Measurements from ENCODE around the gene OGFOD2. TPM values are rescaled to one million over a fixed set of nuclear protein-coding genes. Genes with fewer than 3 reads are reported as not detected.

The OGFOD2 gene
- total RNA-seq, 2 donors from 2014 or later = 26.3 to 27.6 TPM

DNA sequence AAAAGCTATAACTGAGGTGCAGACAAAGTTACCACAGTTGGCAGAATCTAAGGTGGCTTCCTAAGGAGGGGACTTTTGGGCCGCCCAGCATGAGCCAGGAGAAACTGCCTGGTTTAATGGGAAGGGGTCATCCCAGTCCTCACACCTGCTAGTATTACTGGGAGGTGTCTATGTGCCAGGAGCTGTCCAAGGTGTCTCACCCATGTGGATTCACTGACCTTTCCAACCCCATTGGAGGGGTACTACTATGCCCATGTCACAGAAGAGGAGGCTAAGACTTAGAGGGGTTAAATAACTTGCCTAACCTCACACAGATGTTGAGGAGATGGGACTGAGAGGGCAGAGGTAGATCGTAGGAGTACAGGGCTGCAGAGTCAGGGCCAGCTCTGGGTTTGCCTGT lies 19.0 kb upstream of the OGFOD2 start:
- no peaks in the 10 kb centered on the region for H3K4me1 ChIP-seq (replicated peaks)
- no peak overlapping the region for H3K27ac ChIP-seq
- no peaks in the 10 kb centered on the region for H3K36me3 ChIP-seq
- no peaks in the 10 kb centered on the region for H3K9me3 ChIP-seq
- no peak overlapping the region for H3K4me3 ChIP-seq
- intact Hi-C loops (cut with DNase I) = no loop called here
- DNase-seq (ENCODE audit: low spot score) = no peak
- TF ChIP-seq POLR2AphosphoS5 (IDR thresholded peaks at IDR 0.05) = no peak
- no peak for TF ChIP-seq POLR2A (IDR thresholded peaks at IDR 0.05)
- TF ChIP-seq, protein P1, sequence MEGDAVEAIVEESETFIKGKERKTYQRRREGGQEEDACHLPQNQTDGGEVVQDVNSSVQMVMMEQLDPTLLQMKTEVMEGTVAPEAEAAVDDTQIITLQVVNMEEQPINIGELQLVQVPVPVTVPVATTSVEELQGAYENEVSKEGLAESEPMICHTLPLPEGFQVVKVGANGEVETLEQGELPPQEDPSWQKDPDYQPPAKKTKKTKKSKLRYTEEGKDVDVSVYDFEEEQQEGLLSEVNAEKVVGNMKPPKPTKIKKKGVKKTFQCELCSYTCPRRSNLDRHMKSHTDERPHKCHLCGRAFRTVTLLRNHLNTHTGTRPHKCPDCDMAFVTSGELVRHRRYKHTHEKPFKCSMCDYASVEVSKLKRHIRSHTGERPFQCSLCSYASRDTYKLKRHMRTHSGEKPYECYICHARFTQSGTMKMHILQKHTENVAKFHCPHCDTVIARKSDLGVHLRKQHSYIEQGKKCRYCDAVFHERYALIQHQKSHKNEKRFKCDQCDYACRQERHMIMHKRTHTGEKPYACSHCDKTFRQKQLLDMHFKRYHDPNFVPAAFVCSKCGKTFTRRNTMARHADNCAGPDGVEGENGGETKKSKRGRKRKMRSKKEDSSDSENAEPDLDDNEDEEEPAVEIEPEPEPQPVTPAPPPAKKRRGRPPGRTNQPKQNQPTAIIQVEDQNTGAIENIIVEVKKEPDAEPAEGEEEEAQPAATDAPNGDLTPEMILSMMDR (IDR thresholded peaks at IDR 0.05) = no peak
- no peaks in the 10 kb centered on the region for H3K27me3 ChIP-seq (replicated peaks; ENCODE audit: insufficient read depth)
- 66% methylated on average over 2 of the region's 2 CpGs for WGBS

DNA sequence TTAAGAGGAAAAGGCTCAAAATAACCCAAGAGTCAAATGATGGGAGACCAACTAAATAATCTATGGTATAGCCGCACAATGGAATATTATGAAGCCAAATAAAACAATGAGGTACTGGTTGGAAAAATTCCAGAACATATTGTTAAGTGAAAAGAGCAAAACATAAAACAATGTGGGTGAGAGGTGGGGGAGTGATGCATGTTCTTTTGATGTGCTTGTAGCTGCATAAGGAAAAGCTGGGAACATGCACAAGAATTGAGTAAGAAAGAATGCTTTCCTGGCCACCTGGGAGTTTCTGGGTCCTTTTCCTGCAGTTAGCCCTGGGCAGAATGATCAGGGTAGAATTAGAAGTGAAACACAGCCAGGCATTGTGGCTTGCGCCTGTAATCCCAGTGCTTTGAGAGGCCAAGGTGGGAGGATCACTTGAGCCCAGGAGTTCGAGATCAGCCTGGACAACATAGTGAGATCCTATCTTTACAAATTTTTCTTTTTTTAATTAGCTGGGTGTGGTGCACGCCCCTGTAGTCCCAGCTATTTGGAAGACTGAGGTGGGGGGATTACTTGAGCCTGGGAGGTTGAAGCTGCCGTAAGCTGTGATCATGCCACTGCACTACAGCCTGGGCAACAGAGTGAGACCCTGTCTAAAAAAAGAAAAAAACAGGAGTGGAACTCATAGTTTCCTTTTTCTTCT lies 16.7 kb upstream of the OGFOD2 start:
- intact Hi-C loops (cut with DNase I) = no loop called here
- Histone ChIP-seq H3K4me3 (no peak overlapping the region), H3K36me3 (no peaks in the 10 kb centered on the region), H3K4me1 (replicated peaks) (no peaks in the 10 kb centered on the region), H3K27me3 (replicated peaks; ENCODE audit: insufficient read depth) (no peaks in the 10 kb centered on the region), H3K9me3 (no peaks in the 10 kb centered on the region), H3K27ac (no peak overlapping the region)
- DNase-seq (ENCODE audit: low spot score) = no peak
- TF ChIP-seq, protein P1 (IDR thresholded peaks at IDR 0.05) = no peak
- TF ChIP-seq POLR2A (IDR thresholded peaks at IDR 0.05) (no peak), POLR2AphosphoS5 (IDR thresholded peaks at IDR 0.05) (no peak)
- WGBS = 81% methylated on average over 5 of the region's 5 CpGs

DNA sequence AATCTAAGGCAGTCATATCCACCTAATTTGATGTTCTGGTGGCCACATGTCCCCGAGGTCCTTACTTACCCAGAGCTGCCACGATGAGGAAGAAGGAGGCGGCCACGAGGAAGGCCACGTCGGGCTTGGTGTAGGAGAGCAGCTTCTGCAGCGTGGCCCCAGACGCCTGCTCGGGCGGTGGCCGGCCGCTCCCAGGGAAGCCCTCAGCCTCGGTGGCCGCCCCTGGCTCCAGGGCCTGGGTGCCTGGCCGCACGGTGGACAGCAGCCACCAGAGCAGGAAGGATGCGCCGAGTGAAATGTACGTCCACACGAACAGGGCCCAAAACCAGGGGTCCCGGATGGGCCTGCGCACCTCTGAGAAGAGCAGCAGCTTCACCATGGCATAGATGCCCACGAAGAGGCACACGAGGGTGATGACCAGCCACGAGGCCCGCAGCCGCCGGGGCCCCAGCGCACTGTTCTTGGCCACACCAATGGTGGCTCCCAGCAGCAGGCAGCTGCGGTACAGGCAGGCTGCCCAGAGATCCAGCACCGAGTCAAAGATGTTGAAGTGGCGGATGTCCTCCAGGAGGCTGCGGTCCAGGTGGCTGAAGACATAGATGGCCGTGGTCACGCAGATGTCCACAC lies 15.4 kb upstream of the OGFOD2 start:
- Histone ChIP-seq H3K4me3 (no peak overlapping the region), H3K27ac (no peak overlapping the region), H3K4me1 (replicated peaks) (no peaks in the 10 kb centered on the region), H3K27me3 (replicated peaks; ENCODE audit: insufficient read depth) (no peaks in the 10 kb centered on the region), H3K9me3 (no peaks in the 10 kb centered on the region), H3K36me3 (no peaks in the 10 kb centered on the region)
- TF ChIP-seq POLR2A (IDR thresholded peaks at IDR 0.05) (no peak), POLR2AphosphoS5 (IDR thresholded peaks at IDR 0.05) (no peak)
- intact Hi-C loops (cut with DNase I) = no loop called here
- 93% methylated on average over 32 of the region's 35 CpGs for WGBS
- no peak for DNase-seq (ENCODE audit: low spot score)

DNA sequence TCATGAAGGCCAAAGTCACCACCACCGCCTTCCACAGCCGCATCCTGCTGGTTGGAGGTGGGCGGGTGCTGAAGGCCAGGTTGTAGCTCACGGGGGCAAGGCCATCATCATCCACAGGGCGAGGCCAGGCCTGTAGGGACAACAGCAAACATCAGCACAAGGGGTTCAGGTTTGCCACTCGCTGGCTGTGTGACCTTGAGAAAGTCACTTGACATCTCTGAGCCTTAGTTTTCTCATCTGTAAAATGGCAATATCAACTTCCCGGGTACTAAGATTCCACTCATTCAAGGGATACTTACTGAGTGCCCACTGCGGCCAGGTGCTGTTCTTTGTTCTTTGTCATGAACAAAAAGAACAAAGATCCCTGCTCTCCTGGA lies 14.9 kb upstream of the OGFOD2 start:
- no peak for DNase-seq (ENCODE audit: low spot score)
- intact Hi-C loops (cut with DNase I) = no loop called here
- Histone ChIP-seq H3K4me1 (replicated peaks) (no peaks in the 10 kb centered on the region), H3K36me3 (no peaks in the 10 kb centered on the region), H3K4me3 (no peak overlapping the region), H3K27ac (no peak overlapping the region), H3K27me3 (replicated peaks; ENCODE audit: insufficient read depth) (no peaks in the 10 kb centered on the region), H3K9me3 (no peaks in the 10 kb centered on the region)
- WGBS = 97% methylated on average over 8 of the region's 8 CpGs
- TF ChIP-seq, protein P1 (IDR thresholded peaks at IDR 0.05) = no peak
- TF ChIP-seq POLR2A (IDR thresholded peaks at IDR 0.05) (no peak), POLR2AphosphoS5 (IDR thresholded peaks at IDR 0.05) (no peak)

DNA sequence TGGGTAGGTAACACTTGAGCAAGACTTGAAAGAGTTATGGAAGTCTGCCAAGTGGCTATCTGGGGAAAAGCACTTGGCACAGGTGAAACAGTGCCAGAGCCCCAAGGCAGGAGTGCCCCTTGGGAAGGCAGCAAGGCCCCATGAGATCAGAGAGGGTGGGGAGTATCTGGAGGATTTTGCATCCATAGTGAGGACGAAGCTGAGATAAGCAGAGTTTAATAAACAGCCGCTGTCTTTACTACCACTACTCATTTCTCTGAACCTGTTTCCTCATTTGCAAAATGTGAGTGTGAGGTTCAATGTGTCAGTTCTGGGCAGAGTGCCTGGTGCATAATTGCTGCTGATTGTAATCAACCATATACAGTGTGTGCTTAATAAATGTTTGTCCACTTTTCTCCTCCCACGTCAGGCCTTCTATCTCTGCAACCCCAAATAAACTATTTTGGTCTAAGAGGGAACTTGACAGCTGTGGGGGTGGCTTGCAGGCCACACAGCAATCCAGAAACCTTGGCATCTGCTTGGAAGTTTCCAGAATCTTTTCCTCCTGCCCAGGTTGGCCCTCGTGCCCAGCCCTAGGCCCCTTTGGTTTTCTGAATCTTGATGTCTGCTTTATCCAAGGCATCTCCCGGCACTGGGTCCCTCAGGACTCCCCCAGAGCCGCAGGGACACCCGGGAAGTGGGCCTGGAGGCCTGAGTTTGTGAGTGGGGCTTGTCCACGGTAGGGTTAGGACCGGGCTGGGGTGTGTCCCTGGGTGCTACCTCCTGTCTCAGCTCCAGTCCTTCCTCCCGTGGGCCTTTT lies 13.3 kb upstream of the OGFOD2 start:
- Histone ChIP-seq H3K4me3 (no peak overlapping the region), H3K27me3 (replicated peaks; ENCODE audit: insufficient read depth) (no peaks in the 10 kb centered on the region), H3K27ac (no peak overlapping the region), H3K4me1 (replicated peaks) (no peaks in the 10 kb centered on the region), H3K9me3 (no peaks in the 10 kb centered on the region), H3K36me3 (no peaks in the 10 kb centered on the region)
- WGBS = 68% methylated on average over 9 of the region's 10 CpGs
- intact Hi-C loops (cut with DNase I) = no loop called here
- no peak for DNase-seq (ENCODE audit: low spot score)
- no peak for TF ChIP-seq POLR2A (IDR thresholded peaks at IDR 0.05)
- TF ChIP-seq POLR2AphosphoS5 (IDR thresholded peaks at IDR 0.05) = no peak
- TF ChIP-seq, protein P1 (IDR thresholded peaks at IDR 0.05) = no peak
